ENCODE data around the gene CLCN5. TPM values are rescaled to one million over a fixed set of nuclear protein-coding genes. Genes with fewer than 3 reads are reported as not detected.

CLCN5 gene
- total and polyA plus RNA-seq, 2 of the 13 experiments (the other 11 are each of a cell fraction or from before 2014, with no cell fraction given) = 7.8 to 27.3 TPM

- no peak for TF ChIP-seq CREB1 (IDR thresholded peaks at IDR 0.05)
- peak; percentile 64 for TF ChIP-seq CREB1 (CRISPR knock-in tag; IDR thresholded peaks at IDR 0.05)
- TF ChIP-seq ZNF549 (CRISPR knock-in tag; IDR thresholded peaks at IDR 0.05) = no peak
- TF ChIP-seq ZNF367 (CRISPR knock-in tag; IDR thresholded peaks at IDR 0.05; ENCODE audit: borderline replicate concordance) = no peak
- TF ChIP-seq FOXC1 (CRISPR knock-in tag; IDR thresholded peaks at IDR 0.05; ENCODE audit: borderline replicate concordance) = 0 out of 2 replicates have a peak, but pooled peaks have one; percentile 31
- 0 out of 2 replicates have a peak, but pooled peaks have one; percentile 44 for TF ChIP-seq TFAP4 (IDR thresholded peaks at IDR 0.05; ENCODE audit: borderline replicate concordance, low read depth)
- TF ChIP-seq ZNF724P (CRISPR knock-in tag; IDR thresholded peaks at IDR 0.05; ENCODE audit: borderline replicate concordance) = no peak
- TF ChIP-seq THAP11 (CRISPR knock-in tag; IDR thresholded peaks at IDR 0.05) = 0 out of 2 replicates have a peak, but pooled peaks have one; percentile 15
- peak; percentile 53; the same call in 1 of the 2 replicates for TF ChIP-seq ZNF331 (CRISPR knock-in tag; IDR thresholded peaks at IDR 0.05)
- TF ChIP-seq TSC22D2 (CRISPR knock-in tag; IDR thresholded peaks at IDR 0.05; ENCODE audit: borderline replicate concordance) = no peak
- 0 out of 2 replicates have a peak, but pooled peaks have one; percentile 53 for TF ChIP-seq HES4 (CRISPR knock-in tag; IDR thresholded peaks at IDR 0.05; ENCODE audit: borderline replicate concordance)
- no peak for TF ChIP-seq ZSCAN22 (CRISPR knock-in tag; IDR thresholded peaks at IDR 0.05)
- TF ChIP-seq SMARCC2 (IDR thresholded peaks at IDR 0.05) = no peak
- no peak for TF ChIP-seq ZNF773 (CRISPR knock-in tag; IDR thresholded peaks at IDR 0.05; ENCODE audit: borderline replicate concordance)
- TF ChIP-seq ATF6 (CRISPR knock-in tag; conservative IDR thresholded peaks at IDR 0.05) = no peak
- no peak for TF ChIP-seq ZBTB33 (CRISPR knock-in tag; IDR thresholded peaks at IDR 0.05)
- TF ChIP-seq FOSL1 (CRISPR knock-in tag; IDR thresholded peaks at IDR 0.05; ENCODE audit: borderline replicate concordance) = no peak; the same call in 1 of the 2 replicates
- no peak for TF ChIP-seq MAFG (CRISPR knock-in tag; IDR thresholded peaks at IDR 0.05)
- TF ChIP-seq KLF13 (CRISPR knock-in tag; IDR thresholded peaks at IDR 0.05) = no peak
- TF ChIP-seq HDAC2 (CRISPR knock-in tag; IDR thresholded peaks at IDR 0.05) = no peak; the same call in 1 of the 2 replicates
- no peak for TF ChIP-seq ZNF577 (CRISPR knock-in tag; IDR thresholded peaks at IDR 0.05; ENCODE audit: borderline replicate concordance, low read depth)
- no peak for TF ChIP-seq SNAPC5 (CRISPR knock-in tag; IDR thresholded peaks at IDR 0.05; ENCODE audit: borderline replicate concordance)
- TF ChIP-seq ZNF558 (CRISPR knock-in tag; IDR thresholded peaks at IDR 0.05; ENCODE audit: borderline replicate concordance) = peak; percentile 28; the same call in 1 of the 2 replicates
- TF ChIP-seq ZBTB46 (CRISPR knock-in tag; IDR thresholded peaks at IDR 0.05; ENCODE audit: borderline replicate concordance) = no peak
Observed at GRCh38 chrX:49877397-49878101, 44.8 kb upstream of the CLCN5 start (continued).
